ENCODE results near the gene BCS1L. TPM values are rescaled to one million over a fixed set of nuclear protein-coding genes. Genes with fewer than 3 reads are reported as not detected.

Gene BCS1L
- total and polyA plus RNA-seq, 9 of the 15 experiments (the other 6 are each of a cell fraction or from before 2014, with no cell fraction given), result 37.6 to 103 (median 56.7) TPM

DNA sequence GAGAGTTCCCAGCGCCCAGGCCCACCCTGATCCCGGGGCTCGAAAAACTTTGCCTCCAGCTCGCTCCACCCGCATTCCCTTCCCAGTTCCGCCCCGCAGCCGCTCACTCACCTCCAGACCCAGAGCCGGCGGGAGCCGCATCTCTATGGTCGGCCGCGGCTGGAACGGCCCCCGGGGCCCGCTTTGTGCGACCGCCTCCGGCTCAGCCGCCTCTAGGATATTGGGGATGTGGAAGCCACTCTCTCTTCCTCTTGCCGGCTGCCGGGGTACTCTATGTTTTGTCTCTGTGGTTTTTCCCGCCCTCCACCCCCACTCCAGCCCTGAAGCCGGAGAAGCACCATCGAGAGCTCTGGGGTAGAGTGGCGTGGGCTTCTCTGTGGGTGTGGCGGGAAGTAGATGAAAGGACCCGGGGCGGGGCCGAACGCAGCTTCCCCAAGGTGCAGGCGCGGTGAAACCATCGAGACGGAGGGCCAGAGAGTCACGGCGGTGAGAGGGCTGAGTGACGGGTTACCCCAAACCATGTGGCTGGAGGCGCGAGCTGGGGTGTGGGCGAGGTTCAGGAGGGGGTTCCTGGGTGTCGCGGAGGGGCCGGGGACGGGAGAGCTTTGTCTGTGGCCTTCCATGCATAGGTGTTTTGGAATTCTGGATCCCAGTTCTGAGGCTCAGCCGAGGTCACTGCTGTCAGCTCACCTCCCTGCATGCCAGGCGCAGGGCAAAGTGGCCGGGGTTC, at the start of gene BCS1L, which contains the start of gene ZNF142 (continued):
- TF ChIP-seq NR4A1 (CRISPR knock-in tag; IDR thresholded peaks at IDR 0.05) (no peak), NR4A1 (tag; IDR thresholded peaks at IDR 0.05) (no peak), C11orf30 (IDR thresholded peaks at IDR 0.05; ENCODE audit: low read depth) (peak; percentile 69), ZKSCAN1 (IDR thresholded peaks at IDR 0.05; ENCODE audit: low read depth, low read length) (no peak), SPI1 (IDR thresholded peaks at IDR 0.05; ENCODE audit: borderline replicate concordance, low read depth, low read length) (peak; percentile 30; the same call in 1 of the 2 replicates), BRCA1 (IDR thresholded peaks at IDR 0.05) (no peak), BRCA1 (CRISPR knock-in tag; IDR thresholded peaks at IDR 0.05) (no peak), MTA2 (IDR thresholded peaks at IDR 0.05; ENCODE audit: low read depth) (no peak)
- TF ChIP-seq, protein P1, sequence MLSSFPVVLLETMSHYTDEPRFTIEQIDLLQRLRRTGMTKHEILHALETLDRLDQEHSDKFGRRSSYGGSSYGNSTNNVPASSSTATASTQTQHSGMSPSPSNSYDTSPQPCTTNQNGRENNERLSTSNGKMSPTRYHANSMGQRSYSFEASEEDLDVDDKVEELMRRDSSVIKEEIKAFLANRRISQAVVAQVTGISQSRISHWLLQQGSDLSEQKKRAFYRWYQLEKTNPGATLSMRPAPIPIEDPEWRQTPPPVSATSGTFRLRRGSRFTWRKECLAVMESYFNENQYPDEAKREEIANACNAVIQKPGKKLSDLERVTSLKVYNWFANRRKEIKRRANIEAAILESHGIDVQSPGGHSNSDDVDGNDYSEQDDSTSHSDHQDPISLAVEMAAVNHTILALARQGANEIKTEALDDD (IDR thresholded peaks at IDR 0.05), result no peak
- TF ChIP-seq, protein P2, sequence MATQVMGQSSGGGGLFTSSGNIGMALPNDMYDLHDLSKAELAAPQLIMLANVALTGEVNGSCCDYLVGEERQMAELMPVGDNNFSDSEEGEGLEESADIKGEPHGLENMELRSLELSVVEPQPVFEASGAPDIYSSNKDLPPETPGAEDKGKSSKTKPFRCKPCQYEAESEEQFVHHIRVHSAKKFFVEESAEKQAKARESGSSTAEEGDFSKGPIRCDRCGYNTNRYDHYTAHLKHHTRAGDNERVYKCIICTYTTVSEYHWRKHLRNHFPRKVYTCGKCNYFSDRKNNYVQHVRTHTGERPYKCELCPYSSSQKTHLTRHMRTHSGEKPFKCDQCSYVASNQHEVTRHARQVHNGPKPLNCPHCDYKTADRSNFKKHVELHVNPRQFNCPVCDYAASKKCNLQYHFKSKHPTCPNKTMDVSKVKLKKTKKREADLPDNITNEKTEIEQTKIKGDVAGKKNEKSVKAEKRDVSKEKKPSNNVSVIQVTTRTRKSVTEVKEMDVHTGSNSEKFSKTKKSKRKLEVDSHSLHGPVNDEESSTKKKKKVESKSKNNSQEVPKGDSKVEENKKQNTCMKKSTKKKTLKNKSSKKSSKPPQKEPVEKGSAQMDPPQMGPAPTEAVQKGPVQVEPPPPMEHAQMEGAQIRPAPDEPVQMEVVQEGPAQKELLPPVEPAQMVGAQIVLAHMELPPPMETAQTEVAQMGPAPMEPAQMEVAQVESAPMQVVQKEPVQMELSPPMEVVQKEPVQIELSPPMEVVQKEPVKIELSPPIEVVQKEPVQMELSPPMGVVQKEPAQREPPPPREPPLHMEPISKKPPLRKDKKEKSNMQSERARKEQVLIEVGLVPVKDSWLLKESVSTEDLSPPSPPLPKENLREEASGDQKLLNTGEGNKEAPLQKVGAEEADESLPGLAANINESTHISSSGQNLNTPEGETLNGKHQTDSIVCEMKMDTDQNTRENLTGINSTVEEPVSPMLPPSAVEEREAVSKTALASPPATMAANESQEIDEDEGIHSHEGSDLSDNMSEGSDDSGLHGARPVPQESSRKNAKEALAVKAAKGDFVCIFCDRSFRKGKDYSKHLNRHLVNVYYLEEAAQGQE (IDR thresholded peaks at IDR 0.05; ENCODE audit: borderline replicate concordance), result no peak; the same call in 1 of the 2 replicates
- TF ChIP-seq, protein P2 (CRISPR knock-in tag; IDR thresholded peaks at IDR 0.05; ENCODE audit: low read depth), result no peak
- TF ChIP-seq, protein P3, sequence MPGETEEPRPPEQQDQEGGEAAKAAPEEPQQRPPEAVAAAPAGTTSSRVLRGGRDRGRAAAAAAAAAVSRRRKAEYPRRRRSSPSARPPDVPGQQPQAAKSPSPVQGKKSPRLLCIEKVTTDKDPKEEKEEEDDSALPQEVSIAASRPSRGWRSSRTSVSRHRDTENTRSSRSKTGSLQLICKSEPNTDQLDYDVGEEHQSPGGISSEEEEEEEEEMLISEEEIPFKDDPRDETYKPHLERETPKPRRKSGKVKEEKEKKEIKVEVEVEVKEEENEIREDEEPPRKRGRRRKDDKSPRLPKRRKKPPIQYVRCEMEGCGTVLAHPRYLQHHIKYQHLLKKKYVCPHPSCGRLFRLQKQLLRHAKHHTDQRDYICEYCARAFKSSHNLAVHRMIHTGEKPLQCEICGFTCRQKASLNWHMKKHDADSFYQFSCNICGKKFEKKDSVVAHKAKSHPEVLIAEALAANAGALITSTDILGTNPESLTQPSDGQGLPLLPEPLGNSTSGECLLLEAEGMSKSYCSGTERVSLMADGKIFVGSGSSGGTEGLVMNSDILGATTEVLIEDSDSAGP (CRISPR knock-in tag; IDR thresholded peaks at IDR 0.05), result no peak

Data from K562 (cell line).